Transverse colon (tissue), 4 donors: ENCODE results near the gene RNASE12.

ENCODE experiments used
- CTCF ChIP-seq, 5 experiments: fragments of 200-600 bp in 3 of 5; fragments of 450-650 bp in 2 of 5; sonication (generic) in 3 of 5; IDR thresholded peaks; 1 replicate in 2 of 5; 2 replicates in 3 of 5; pipeline ENCODE4 v1.5.1; 2016 to 2017; ENCODE audit warnings: antibody characterized with exemption in 5 of 5, inconsistent platforms in 3 of 5, mild to moderate bottlenecking in 2 of 5, moderate library complexity in 1 of 5
- POLR2A ChIP-seq: fragments of 450-650 bp; IDR thresholded peaks from one replicate; pipeline ENCODE4 v1.6.1; 2016; ENCODE audit warnings: antibody characterized with exemption, mild to moderate bottlenecking, moderate library complexity
- POLR2AphosphoS5 ChIP-seq, 3 donors: sonication (generic); formaldehyde crosslinking; IDR thresholded peaks; one replicate each; pipeline ENCODE4 v1.6.1; 2016; ENCODE audit warnings: antibody characterized with exemption in 3 of 3

GRCh38 chr14:20559461-20559904 is 31.7 kb downstream of the RNASE12 start:
- TF ChIP-seq CTCF (IDR thresholded peaks at IDR 0.05) (no peak), POLR2A (no peak), POLR2AphosphoS5 (IDR thresholded peaks at IDR 0.05) (no peak)
